DMS 273 treated with DMSO at 0.1 percent for 48 hours (cell line): Measurements from ENCODE around the gene GJC1.
"Not testable (repeated sequence)": the region's sequence is repeated elsewhere in the genome, so short reads cannot be mapped to it uniquely, and the experiment has no call there.

Experiments used
- DNase-seq: peaks from one replicate; lab custom pipeline; 2025; lab: John Stamatoyannopoulos, UW

Gene GJC1

DNA sequence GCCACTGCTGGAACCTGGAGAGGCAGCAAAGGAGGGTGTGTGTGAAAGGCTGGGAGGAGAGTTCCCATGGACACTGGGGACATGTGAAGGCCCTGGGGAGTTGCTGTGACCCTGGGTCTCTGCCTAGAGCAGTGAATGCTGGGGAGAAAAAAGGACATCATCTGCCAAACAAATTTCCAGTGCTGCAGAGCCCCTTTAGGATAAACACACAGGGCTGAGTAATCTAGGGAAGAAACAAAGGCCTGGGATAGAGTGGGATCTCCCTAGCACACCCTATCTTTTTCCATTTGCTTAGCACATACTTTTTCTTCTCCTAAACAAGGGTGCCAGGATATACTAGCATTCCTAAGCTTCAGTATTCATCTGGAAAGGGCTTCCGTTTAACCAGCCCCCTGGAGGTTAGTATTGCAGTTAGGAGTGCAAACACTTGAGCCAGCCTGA, 14.3 kb upstream of the GJC1 start:
- no peak for DNase-seq

DNA sequence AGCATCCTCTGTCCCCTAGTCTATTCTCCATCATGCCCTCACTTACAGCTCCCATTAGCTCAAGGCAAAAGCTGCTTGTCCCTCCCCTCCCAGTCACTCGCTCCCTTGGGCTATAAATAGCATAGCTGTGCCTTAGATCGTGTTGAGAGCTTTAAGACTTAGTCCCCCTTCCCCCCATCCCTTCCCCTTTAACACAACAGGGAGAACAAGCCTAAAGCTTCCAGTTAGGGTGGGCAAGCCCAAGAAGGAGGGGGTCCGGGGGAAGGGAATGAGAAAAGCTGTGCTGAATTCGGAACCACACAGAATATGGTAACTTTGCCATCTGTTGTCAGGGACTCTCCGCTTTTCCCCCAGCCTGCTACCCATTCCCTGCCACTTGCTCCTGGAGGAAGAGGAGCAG, 12.7 kb upstream of the GJC1 start:
- no peak for DNase-seq

DNA sequence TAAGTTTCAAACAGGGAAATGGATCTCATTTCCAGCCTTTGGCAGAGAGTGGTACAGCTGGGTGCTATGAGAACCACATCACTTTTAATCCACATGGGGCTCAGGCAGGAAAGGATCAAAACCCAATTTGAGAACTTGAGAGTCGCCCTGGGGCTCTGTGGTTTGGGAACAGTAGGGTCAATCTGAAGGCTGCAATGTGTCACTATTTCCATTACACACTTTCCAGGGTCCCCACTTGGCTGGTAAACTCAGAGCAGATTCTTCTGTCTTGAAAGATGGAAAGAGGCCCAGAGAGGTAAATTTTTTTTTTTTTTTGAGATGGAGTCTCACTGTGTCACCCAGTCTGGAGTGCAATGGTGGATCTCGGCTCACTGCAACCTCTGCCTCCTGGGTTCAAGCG, 10.8 kb upstream of the GJC1 start:
- DNase-seq = no peak

DNA sequence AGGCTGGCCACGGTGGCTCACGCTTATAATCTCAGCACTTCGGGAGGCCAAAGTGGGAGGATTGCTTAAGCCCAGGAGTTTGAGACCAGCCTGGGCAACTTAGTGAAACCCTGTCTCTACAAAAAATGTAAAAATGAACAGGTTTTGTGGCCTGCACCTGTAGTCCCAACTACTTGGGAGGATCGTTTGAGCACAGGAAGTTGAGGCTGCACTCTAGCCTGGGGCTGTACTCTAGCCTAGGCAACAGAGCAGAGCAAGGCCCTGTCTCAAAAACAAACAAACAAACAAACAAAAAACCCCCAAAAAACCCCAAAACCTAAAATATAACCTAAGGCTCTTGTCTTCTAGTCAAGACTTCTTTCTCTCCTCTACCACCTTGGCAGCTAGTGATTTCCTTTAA, 10.2 kb upstream of the GJC1 start:
- DNase-seq = no peak

DNA sequence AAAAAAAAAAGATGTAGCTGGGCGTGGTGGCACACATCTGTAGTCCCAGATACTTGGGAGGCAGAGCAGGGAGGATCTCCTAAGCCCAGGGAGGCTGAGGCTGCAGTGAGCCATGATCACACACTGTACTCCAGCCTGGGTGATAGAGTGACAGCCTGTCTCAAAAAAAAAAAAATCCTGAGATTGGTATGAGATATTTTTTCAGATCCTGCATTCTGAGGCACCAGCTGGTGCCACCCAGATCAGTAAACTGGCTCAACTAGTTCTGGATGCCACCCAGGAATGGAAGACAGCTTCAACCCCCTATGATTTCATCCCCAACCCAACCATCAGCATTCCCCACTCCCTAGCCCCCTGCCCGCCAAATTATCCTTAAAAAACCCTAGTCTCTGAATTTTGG, 7.1 kb upstream of the GJC1 start:
- no peak for DNase-seq

DNA sequence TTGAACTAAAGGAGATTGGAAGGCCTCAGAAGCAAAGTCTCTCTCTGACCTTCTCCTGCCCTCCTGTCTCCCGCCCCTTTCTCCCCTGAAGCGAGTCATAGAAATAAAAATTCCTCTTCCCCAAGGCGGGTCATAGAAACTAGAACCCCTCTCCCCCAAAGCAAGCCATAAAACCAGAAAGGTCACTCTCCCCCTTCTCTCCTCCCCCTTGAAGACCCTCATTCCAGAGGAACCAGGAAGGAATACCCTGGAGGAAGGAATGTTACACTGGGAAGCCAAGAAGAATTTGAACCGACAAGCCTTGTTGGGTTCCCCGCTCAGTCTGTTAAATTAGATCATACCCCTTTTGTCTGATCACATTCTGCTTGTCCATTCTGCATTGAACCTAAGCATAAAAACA, 2.7 kb upstream of the GJC1 start:
- no peak for DNase-seq

DNA sequence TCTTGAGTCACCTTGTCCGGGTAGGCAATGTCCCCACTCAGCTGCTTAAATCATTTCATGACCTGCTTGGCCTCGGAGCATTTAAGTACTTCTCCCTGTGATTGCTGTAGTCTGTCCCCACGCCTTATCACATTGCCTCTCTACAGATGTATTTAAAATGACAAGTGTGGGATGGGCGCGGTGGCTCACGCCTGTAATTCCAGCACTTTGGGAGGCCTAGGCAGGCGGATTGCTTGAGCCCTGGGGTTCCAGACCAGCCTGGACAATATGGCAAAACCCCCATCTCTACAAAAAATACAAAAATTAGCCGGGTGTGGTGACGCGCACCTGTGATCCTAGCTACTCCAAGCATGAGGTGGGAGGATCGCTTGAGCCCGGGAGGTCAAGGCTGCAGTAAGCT, 1.3 kb upstream of the GJC1 start:
- no peak for DNase-seq

DNA sequence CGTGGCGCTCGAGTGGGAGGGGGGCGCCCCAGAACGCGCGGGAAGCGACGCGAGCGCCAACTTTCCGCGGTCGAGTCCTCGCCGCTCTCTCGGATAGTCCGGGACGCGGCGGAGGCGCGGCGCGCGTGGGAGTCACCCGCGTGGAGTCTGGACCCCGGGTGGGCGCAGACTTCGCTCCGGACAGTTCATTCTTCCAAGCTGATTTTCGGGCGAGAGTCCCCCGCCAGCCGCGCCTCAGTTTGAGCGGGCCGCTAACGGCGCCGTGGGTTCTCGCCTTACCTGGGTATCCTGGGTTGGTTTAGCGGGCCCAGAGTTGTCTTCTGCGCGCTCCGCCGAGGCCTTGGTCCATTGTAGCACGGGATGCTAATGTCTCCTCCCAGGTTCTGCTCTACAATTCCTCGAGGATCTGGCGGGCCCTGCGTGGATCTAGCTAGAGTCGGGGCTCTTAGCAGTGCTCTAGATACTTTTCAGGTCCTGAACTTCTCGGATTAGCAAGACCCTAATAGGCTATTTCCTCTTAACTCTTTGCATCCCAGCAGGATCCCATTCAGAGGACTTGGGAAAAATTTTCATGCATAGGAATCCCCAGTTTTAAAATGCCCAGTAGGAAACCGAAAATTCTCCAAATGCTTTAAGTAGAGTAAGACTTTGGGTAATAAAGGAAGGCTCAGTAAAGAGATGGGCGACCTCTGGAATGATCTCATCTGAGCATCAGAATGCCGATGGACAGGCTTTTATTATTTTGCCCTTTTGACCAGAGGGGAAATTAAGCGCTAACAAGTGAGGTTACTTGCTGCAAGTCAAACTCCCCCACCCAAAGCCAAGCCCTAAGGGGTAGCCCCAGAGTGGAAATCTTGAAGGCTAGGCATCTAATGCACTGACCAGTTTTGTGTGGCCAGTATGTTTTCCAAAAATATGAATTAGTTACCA, 537 bp upstream of the GJC1 start:
- no peak for DNase-seq

DNA sequence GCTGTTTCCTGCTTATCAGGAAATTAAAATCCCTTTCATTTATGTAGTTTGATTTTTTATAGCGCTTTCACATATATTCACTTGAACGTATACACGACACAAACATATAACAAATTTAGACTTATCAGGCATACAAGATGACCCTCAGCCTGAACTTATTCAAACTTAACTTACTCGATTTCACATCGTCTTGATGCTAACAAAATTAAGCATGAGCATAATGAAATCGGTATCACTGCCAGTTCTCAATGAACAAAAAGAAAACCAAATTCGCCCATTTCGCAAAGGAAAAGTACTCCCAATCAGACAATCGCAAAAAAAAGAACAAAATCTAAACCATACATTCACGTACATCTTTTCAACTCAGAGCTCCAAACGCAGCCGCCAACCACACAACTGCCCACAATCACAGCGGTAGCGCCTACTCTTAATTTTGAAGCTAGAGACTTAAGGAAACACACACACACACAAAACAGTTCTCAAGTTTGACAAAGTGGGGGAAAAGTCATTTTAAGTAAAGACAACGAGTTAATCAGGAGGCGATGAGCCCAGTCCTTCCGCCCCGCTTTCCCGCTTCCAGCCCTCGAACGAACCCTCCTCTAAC, 1.1 kb downstream of the GJC1 start:
- DNase-seq = no peak

DNA sequence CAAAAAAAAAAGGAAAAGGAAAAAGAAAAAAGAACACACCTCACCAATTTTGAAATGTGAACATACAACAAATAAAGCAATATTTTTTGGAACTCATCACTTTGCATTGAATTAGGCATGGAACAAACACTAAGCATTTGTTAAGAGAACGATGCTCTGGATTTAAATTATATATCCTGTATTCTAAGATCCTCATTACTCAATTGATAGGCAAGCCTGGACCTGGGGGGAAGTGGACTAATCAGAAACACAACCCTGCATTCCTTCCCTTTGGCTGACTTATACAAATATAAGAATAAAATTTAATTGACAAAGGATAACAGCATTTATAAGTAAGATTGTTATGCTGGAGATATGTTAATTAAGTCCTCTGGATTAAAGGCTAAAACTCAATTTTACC, 2.2 kb downstream of the GJC1 start:
- DNase-seq = no peak

DNA sequence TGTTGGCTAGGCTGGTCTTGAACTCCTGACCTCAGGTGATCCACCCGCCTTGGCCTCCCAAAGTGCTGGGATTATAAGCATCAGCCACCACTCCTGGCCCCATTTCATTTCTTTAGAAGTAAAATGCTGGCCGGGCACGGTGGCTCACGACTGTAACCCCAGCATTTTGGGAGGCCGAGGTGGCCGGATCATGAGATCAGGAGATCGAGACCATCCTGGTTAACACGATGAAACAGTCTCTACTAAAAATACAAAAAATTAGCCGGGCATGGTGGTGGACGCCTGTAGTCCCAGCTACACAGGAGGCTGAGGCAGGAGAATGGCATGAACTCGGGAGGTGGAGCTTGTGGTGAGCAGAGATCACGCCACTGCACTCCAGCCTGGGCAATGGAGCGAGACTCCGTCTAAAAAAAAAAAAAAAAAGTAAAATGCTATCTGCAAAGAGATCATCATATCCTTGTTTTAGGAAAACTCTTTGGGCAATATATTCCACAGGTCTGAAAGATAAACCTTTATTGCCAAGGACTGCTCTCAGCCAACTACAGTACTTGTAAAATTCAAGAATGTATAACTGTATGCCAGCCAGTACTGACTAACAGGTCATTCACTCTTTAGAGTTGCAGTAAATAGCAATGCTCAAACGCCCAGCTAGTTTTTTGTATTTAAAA, 3.8 kb downstream of the GJC1 start:
- DNase-seq = no peak

DNA sequence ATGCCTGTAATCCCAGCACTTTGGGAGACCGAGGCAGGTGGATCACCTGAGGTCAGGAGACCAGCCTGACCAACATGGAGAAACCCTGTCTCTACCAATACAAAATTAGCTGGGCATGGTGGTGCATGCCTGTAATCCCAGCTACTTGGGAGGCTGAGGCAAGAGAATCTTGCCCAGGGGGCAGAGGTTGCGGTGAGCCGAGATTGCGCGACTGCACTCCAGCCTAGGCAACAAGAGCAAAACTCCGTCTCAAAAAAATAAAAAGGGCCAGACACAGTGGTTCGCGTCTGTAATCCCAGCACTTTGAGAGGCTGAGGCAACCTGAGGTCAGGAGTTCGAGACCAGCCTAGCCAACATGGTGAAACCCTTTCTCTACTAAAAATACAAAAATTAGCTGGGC, 4.9 kb downstream of the GJC1 start:
- DNase-seq = not testable (repeated sequence)

DNA sequence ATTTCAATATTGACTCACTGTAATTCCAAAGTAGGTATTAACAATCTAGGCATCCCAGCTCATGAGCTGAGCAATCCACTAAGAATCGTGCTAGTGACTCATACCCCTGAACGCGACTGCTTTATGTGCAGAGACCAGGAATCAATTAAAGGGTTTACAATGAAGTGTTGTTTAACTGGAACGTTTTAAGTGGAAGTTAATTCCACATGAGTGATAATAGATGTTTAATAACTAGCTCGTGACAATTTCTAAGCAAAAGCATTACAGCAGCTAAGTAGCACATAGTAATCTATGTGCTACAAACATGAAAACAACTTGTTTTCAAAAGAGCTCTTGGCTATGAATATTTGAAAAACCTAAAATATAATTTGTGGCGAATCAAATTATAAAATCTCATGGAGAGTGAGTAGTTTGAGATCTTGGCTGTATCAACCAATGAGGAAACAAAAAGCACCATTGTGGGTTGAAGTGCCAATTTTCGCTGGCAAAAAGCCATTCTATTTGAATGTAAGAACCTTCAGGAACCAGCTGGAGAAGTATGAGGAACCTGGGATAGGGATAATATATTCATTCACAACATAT, 9.4 kb downstream of the GJC1 start:
- peak; percentile 55 for DNase-seq

DNA sequence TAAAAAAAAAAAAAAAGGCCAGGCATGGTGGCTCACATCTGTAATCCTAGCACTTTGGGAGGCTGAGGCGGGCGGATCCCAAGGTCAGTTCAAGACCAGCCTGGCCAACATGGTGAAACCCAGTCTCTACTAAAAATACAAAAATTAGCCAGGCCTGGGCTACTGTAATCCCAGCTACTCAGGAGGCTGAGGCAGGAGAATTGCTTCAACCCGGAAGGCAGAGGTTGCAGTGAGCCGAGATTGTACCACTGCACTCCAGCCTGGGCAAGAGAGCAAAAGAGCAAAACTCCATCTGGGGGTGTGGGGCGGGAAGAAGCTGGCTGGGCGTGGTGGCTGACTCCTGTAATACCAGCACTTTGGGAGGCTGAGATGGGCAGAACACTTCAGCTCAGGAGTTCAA, 11.6 kb downstream of the GJC1 start:
- DNase-seq = not testable (repeated sequence)

DNA sequence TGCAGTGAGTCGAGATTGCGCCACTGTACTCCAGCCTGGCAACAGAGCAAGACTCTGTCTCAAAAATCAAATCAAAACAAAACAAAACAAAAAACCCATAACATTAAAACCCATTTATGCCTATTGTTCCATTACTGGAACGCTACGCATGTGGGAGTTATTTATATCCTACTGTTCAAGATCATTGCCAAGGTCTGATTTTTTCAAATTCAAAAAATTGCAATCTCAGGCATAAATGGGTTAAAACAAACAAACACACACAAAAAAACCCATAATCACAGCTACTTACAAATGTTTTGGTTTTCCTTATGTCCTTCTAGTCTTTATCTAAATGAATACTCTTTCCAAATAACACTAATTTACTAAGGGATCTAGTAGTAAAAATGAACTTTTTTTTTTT, 17.8 kb downstream of the GJC1 start:
- DNase-seq = no peak

DNA sequence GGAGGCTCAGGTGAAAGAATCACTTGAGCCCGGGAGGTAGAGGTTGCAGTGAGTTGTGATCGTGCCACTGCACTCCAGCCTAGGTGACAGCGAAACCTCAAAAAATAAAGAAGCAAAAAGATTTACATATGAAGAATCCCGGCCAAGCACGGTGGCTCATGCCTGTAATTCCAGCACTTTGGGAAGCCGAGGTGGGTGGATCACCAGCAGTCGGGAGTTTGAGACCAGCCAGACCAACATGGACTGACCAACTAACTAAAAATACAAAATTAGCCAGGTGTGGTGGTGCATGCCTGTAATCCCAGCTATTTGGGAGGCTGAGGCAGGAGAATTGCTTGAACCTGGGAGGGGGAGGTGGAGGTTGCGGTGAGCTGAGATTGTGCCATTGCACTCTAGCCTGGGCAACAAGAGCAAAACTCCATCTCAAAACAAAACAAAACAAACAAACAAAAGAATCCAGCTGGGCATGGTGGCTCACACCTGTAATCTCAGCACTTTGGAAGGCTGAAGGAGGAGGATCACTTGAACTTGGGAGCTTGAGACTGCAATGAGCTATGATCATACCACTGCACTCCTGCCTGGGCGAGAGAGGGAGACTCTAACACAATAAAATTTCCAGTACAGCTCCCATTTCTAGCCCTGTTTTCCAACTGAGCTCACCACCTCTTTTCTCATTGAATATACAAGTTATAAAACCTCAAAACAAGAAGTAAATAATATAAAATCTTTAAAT, 21.3 kb downstream of the GJC1 start:
- DNase-seq = not testable (repeated sequence)

DNA sequence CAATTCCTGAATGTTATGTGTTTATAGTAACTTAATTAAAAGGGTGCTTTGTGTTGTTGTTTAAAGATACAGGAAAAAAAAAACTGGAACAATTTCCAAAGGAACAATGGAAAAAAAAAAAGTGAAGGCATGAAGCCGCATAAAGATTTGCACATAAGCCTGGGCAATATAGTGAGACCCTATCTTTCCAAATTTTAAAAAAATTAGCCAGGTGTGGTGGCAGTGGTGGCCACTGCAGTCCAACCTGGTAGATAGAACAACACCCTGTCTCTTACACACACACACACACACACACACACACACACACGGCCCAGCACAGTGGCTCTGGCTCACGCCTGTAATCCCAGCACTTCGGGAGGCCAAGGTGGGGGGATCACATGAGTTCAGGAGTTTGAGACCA, 21.9 kb downstream of the GJC1 start:
- no peak for DNase-seq

DNA sequence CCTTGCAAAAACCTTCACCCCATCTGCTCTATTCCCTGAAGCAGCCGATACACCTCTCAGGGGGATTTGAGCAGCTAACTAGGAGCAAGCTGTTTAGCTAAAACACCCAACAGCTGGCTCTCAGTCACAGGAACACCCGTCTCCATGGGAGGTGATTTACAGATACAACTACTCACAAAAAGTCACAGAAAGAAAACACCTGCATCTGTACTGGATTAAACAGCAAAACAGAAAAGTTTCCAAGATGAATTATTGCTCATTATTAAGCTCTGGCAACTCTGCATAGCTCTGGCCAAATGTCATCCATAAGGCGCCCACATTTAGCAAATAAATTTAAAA, 22.3 kb downstream of the GJC1 start:
- peak; percentile 97 for DNase-seq

DNA sequence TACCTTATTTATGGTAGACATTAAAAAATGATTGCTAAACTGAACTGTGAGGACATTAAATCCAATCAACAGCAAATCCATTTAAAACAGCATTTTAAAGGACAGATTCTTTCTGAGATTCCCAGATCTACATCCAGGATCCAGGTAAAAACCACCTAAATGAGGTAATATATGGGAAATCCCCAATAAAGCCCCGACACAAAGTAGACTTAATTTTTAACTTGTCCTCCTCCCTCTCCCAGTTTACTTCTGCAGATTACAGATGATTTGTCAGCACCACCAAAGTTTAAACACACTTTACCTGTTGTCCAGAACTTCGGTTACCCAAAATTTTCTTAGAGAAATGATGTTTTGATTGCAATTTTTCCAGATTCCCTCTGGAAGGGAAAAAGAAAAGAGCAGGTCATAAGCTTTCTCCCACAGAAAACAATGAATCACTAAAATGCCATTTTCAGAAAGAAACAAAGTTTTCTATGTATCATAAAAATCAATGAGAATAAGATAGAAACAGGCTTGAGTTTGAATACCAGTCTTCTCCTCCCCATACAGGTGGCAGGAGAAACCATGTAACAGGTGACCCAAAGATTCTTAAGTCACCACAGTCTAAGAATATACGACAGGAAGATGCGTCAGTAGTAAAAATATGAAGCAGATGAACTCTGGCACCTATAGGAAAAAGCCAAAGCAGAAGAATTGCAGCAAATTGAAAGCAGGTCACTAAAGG, 22.8 kb downstream of the GJC1 start:
- no peak for DNase-seq

DNA sequence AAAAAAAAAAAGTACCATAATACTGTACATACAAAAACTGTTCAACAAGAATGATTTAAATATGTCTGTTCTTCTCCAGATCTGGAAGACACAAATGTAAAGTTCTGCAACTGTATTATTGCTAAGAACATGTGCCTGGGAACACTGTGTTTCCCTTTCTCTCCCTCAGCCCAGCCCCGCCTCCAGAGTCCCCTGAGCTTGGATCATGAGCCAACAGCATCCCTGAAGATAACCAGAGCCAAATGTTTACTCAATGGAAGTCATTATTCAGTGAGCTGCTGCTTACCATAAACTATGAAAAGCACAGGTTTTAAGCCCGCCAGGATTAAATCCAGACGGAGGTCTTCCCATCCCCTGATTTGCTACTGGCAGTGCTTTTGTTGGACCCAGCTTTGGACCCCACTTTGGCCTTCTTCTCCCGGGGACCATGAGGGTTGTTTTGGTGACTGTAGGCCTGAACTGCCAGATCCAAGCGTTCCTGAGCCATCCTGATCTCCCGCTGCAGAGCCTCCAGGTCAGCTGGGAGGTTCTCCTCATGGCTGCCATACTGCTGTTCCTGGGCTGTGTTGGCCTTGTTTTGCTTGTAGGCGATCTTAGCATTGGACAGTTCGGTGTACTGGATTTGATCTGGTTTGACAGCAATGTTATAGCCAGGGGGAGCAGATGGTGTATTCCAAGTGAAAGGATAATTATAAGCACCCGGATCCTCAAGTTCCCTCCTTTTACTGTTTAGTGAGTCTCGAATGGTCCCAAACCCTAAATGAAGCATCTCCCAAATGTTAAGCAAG, 25.6 kb downstream of the GJC1 start:
- DNase-seq = peak; percentile 30

DNA sequence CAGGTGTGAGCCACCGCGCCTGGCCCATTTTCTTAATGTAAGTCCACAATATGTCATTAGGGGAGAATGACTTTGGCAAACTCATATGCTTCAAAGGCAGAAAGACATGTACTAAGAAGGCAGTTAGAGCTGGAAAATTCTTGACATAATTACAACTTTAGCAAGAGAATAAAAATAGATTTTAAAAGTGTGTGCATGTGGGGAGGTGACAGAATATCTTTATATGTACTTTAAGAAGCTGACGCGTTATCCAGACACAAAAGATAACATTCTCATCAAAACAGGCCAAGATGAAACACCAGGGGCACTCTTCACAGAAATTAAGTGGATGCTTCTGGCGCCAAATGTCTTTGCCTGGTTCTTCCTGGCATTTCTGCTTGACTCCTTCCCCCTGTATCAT, 28.2 kb downstream of the GJC1 start:
- DNase-seq = no peak
